ENCODE measurements around the gene VCL.

VCL gene

DNA sequence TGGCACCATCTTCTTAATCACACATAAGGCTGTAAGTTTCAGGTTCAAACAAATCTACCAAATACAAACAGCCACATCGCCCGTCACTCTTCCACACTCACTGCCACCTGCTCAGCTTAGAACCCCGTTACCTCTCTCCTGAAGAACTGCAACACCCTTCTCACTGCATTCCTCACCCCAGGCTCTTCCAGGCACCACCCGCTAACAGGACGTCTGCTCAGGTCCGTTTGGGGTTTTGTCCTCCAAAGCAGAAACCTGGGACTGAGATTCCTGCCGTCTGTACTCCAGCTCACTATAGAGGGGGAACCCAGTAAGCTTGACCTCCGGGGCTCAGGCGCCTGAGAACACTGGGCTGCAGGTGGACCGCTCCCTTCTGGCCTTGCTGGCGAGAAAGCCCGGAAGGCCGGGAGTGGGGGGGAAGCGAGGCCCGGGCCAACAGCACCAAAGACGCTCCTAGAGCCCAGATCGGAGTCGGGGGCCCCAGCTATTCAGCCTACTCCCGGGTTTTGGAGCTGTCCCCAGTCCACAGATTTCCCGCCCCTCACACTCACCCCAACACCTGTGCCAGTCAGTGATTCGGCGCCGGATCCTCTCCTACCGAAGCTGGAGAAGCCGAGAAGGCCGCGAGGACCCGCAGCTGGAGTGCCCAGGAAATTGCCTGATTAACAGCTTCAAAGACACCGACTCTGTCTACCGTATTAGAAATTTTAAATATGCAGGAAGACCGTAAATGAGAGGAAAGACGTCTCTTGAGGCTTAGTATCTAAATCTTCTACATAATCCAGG, 152.5 kb downstream of the VCL start, which contains the start of gene AP3M1:
Gene AP3M1, minus strand, starts transcription at position 625 of the 786 bp plus-strand sequence. CDS start 12,449 bp downstream, outside the sequence.
- Mint-ChIP-seq H3K4me1 (peaks cover 39% of the 10 kb centered on the region), H3K4me3 (no peak within 1 kb of the TSS), H3K36me3 (ENCODE audit: insufficient read depth) (peaks cover 12% of the 10 kb centered on the region), H3K27ac (ENCODE audit: low read depth) (no peak within 1 kb of the TSS), H3K27me3 (no peaks in the 10 kb centered on the region), H3K9me3 (no peaks in the 10 kb centered on the region)
- DNase-seq (ENCODE audit: low spot score in 2 of 2): peak in 1 of 2 donors; percentile 66
- ATAC-seq (replicated peaks; ENCODE audit: extremely low read depth, poor library complexity, severe bottlenecking): peak; percentile 62

DNA sequence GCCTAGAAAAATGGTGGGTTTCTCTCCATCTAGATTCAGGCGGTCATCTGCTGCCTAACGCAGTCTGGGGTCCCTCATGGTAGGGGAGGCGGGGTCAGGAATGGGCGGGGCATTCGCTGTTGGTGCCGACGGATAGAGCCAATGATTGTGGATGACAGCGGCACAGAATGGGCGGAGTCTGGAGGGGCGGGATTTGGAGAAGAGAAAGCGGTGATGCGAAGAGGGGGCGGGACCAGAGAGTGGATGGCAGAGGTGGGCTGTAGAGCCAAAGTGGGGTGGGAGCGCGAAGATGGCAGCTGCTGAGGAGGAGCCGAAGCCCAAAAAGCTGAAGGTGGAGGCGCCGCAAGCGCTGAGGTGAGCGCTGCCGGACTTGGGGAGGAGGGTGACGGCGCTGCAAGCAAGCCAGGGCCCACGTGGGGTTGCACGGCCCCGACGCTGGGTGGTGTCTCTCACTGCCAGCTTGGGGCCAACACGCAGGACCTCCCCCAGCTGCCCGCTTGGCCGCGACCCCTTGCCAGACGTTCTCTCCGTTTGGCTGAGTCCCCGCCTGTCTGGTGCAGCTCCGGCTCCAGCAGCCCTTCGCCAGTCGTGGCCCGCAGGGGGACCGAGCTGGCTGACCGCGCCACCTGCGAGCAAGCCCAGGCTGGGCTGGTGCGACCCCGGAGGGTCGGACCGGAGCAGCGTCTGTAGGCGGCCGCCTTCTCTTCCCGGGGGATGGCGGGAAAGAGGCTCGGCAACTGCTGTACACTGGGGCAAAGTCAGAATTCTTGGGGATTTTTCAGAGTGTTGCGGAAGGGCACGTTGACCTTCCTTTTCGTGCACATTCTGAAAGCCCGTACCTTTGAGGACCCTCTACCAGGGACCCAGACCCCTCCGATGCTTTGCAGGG, 153.3 kb downstream of the VCL start, which contains the start of gene ADK:
Gene ADK, plus strand, starts transcription at position 232 of the 889 bp plus-strand sequence. Its CDS starts 58 bp downstream, at position 290.
- ATAC-seq (replicated peaks; ENCODE audit: extremely low read depth, poor library complexity, severe bottlenecking) (peak; percentile 92), DNase-seq (ENCODE audit: low spot score in 2 of 2) (peak; percentile 100)
- Mint-ChIP-seq H3K27me3 (no peaks in the 10 kb centered on the region), H3K27ac (ENCODE audit: low read depth) (no peak within 1 kb of the TSS), H3K4me1 (peaks cover 36% of the 10 kb centered on the region), H3K9me3 (no peaks in the 10 kb centered on the region), H3K36me3 (ENCODE audit: insufficient read depth) (peaks cover 10% of the 10 kb centered on the region), H3K4me3 (no peak within 1 kb of the TSS)

DNA sequence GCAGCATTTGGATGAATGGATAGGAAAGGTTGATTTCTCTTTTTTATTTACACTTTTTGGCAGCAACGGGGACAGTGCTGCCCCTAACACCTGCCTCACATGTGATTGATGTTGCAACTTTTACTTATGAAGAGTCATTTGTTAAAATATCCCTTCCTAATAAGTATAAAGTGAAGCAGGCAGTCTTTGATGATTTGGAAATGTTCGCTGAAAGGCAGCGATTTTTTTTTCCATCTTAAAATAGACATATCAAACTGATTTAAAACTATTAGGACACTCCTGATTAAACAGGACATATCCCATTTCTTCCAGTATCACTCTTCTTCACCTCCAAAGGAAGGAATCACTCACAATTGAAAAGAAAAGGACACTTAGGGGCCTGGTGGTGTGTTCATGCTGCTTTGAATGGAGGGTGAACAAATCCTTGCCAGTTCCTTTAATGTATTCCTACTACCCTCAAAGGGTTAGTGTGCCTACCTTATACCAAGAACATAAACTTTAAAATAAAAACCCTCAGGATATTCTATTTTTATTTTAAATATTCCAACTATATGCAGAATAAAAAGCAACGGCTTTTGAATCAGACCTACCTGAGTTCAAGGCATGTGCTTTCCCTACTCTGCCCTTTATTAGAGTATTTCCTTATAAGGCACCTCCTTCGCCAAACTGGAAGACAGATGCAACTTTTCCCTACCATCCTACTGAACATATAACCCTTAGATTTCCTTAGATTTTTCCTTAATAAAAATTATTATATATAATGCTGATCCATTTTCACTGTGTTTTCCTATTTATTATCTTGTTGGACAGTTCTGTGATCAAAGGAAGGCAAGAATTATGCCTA, 154.2 kb downstream of the VCL start:
- Mint-ChIP-seq H3K9me3 (no peaks in the 10 kb centered on the region), H3K27ac (ENCODE audit: low read depth) (no peak overlapping the region), H3K36me3 (ENCODE audit: insufficient read depth) (peaks cover 10% of the 10 kb centered on the region), H3K4me1 (peaks cover 39% of the 10 kb centered on the region), H3K27me3 (no peaks in the 10 kb centered on the region), H3K4me3 (no peak overlapping the region)
- ATAC-seq (replicated peaks; ENCODE audit: extremely low read depth, poor library complexity, severe bottlenecking): no peak
- no peak for DNase-seq (ENCODE audit: low spot score in 2 of 2)

DNA sequence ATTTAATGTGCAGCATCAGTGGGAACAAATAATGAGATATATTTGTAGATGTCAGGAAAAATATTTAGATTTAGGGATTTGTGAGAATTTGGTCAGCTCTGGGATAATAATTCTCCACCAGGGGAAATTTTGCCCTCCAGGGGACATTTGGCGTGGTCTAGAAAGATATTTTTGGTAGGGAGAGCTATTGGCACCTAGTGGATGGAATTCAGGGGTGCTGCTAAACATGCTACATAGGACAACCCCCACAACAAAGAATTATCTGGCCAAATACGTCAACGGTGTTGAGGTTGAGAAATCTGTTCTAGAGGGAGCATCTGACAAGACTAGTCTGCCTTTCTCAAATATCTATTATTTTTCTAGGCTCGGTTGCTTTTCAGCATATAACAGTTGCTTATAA, 155.2 kb downstream of the VCL start:
- Mint-ChIP-seq H3K4me3 (no peak overlapping the region), H3K36me3 (ENCODE audit: insufficient read depth) (peaks cover 4% of the 10 kb centered on the region), H3K4me1 (peaks cover 33% of the 10 kb centered on the region), H3K27ac (ENCODE audit: low read depth) (no peak overlapping the region), H3K27me3 (no peaks in the 10 kb centered on the region), H3K9me3 (no peaks in the 10 kb centered on the region)
- ATAC-seq (replicated peaks; ENCODE audit: extremely low read depth, poor library complexity, severe bottlenecking) (no peak), DNase-seq (ENCODE audit: low spot score in 2 of 2) (no peak)

DNA sequence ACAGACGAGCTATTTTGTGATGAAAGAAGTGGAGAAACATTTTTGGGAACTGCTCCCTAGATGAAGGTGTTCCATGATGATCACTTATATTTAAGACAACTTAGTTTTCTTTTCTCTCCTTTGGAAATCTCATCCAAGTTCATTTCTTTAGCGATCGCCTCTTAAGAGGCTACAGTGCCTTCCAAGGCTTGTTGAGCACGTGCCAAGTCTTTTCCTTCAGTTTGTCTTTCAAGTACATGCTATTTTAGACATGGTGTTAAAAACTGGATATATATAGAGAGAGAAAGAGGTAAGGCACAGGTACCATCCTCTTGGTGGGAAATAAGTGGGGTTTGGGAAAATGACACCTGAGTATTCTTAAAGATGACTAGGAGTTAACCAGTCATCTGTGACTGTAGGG, 155.8 kb downstream of the VCL start:
- Mint-ChIP-seq H3K9me3 (no peaks in the 10 kb centered on the region), H3K4me1 (peaks cover 32% of the 10 kb centered on the region), H3K4me3 (no peak overlapping the region), H3K36me3 (ENCODE audit: insufficient read depth) (peaks cover 2% of the 10 kb centered on the region), H3K27me3 (no peaks in the 10 kb centered on the region), H3K27ac (ENCODE audit: low read depth) (no peak overlapping the region)
- ATAC-seq (replicated peaks; ENCODE audit: extremely low read depth, poor library complexity, severe bottlenecking) (no peak), DNase-seq (ENCODE audit: low spot score in 2 of 2) (no peak)

DNA sequence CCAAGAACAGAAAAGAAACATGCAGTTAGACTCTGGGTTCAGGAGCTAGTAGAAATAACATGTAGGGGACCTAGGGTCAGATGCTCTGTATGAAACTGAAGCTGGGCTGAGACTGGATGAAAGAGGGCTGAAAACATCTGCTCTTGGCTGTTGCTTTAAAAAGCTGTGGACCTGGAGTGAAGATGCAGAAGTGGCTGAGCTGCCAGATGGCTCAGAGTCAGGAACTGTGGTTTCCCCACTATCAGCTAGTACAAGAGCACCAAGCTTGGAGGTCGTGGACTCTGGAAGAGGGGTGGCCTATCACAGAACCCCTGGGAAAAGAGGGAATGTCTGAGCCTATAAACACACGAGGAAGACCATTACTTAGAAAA, 159.0 kb downstream of the VCL start:
- no peak for DNase-seq (ENCODE audit: low spot score in 2 of 2)
- Mint-ChIP-seq H3K27ac (ENCODE audit: low read depth) (no peak overlapping the region), H3K4me1 (peaks cover 32% of the 10 kb centered on the region), H3K4me3 (no peak overlapping the region), H3K27me3 (no peaks in the 10 kb centered on the region), H3K9me3 (no peaks in the 10 kb centered on the region), H3K36me3 (ENCODE audit: insufficient read depth) (no peaks in the 10 kb centered on the region)
- no peak for ATAC-seq (replicated peaks; ENCODE audit: extremely low read depth, poor library complexity, severe bottlenecking)

DNA sequence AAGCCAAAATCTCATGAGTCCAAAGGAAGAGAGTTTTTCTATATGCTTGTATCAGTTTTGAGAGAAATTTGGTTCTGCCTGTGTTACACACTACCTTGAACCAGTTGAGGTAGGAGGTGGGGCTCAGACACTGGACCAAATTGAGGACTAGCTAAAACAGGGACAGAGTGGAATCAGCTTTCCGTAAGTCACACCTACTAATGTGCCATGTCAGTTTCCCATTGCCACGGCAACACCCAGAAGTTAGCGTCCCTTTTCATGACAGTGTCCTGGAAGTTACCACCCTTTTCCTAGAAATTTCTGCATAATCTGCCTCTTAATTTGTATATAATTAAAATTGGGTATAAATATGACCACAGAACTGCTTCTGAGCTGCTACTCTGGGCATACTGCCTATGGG, 162.1 kb downstream of the VCL start:
- H3K27ac Mint-ChIP-seq (ENCODE audit: low read depth): no peak overlapping the region
- ATAC-seq (replicated peaks; ENCODE audit: extremely low read depth, poor library complexity, severe bottlenecking) (no peak), DNase-seq (ENCODE audit: low spot score in 2 of 2) (no peak)
- H3K36me3 Mint-ChIP-seq (ENCODE audit: insufficient read depth): no peaks in the 10 kb centered on the region
- no peaks in the 10 kb centered on the region for H3K27me3 Mint-ChIP-seq
- no peak overlapping the region for H3K4me3 Mint-ChIP-seq
- peaks cover 16% of the 10 kb centered on the region for H3K4me1 Mint-ChIP-seq
- no peaks in the 10 kb centered on the region for H3K9me3 Mint-ChIP-seq

DNA sequence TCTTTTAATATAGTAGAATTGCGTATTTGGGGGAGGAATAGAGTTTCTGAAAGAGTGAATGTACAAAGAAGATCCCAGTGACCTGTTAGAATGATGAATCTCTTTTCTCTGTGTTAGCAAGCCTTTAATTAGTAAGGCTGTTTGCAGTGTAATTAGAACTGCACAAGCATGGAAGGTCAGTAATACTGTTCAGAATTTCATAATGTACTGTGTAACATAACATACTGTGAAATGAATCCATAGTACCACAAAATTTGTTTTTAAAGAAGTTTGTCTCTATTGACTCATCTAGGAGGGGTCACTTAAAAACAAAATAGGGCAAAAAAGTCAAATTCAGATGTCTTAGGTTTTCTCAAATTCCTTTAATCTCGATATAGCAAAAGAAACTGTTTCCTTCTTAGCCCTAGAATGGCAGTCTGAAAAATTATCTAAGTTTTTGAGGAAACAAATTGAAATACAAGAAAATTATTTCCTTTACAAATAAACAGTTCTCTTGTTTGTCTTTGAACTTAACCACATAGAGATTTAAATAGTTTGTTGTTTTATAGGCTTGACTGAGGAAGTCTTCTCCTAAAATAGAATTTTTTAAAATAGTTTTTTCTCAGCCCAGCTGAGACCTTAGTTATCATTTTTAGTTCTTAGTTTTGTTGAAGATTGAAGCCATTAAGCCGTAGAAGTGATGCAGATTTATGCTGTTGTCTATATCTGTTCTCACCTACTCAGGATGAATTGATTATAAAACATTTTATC, 165.6 kb downstream of the VCL start:
- Mint-ChIP-seq H3K4me1 (no peaks in the 10 kb centered on the region), H3K36me3 (ENCODE audit: insufficient read depth) (no peaks in the 10 kb centered on the region), H3K4me3 (no peak overlapping the region), H3K27me3 (no peaks in the 10 kb centered on the region), H3K9me3 (no peaks in the 10 kb centered on the region), H3K27ac (ENCODE audit: low read depth) (no peak overlapping the region)
- DNase-seq (ENCODE audit: low spot score in 2 of 2) (no peak), ATAC-seq (replicated peaks; ENCODE audit: extremely low read depth, poor library complexity, severe bottlenecking) (no peak)

DNA sequence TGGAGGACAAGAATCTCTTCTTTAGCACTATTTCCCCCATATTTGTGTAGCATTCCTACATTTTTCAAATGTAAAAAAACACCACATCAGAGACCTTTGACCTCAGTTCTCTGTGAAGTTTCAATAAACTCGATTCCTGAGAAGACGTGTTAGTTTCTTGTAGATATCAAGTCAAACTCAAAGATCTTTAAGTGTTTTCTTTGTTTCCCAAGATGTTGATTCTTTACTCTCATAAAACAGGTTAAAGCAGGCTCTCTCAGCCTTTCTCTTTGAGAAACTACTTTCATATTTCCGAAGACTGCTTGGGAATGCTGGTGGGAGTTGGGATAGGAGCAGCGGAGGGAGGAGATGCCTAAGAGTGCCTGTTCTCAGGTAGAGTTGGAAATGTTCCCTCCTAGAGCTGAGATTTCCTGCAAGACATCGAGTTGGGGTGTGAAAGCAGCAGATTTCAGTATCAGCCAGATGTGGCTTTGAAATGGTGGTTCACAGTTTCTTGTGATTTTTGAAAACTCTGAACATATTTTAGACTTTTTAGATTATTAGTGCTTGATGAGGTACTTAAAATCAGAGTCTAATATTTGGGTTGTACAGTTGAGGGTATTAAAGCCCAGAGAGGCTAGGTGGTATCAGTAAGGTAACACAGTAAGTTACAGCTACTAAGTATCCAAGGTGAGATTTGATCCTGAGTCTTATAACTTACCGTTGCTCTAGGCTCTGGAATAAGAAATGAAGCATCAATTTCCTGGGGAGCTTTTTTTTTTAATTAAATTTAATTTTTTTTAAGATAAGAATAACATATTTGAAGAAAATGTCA, 167.0 kb downstream of the VCL start:
- Mint-ChIP-seq H3K27ac (ENCODE audit: low read depth) (no peak overlapping the region), H3K27me3 (no peaks in the 10 kb centered on the region), H3K9me3 (no peaks in the 10 kb centered on the region), H3K36me3 (ENCODE audit: insufficient read depth) (no peaks in the 10 kb centered on the region), H3K4me3 (no peak overlapping the region), H3K4me1 (no peaks in the 10 kb centered on the region)
- ATAC-seq (replicated peaks; ENCODE audit: extremely low read depth, poor library complexity, severe bottlenecking) (no peak), DNase-seq (ENCODE audit: low spot score in 2 of 2) (no peak)

DNA sequence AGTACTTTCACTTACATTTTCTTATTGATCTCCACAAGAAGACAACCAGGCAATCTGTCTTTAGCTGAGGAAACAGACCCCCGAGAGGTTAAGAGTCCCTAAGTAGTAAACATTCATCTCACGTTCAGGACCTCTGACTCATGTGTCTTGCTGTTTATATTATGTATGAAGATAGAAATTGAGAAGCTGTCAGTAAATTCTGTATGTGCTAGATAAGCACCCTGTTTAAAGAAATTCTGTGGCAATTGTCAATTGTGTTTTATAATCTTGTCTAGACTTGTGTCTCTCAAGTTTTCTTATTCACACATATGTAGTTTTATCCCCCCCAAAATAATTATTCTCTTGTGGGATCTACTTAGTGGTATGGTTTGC, 167.6 kb downstream of the VCL start:
- Mint-ChIP-seq H3K36me3 (ENCODE audit: insufficient read depth) (no peaks in the 10 kb centered on the region), H3K27me3 (no peaks in the 10 kb centered on the region), H3K4me3 (no peak overlapping the region), H3K9me3 (no peaks in the 10 kb centered on the region), H3K27ac (ENCODE audit: low read depth) (no peak overlapping the region), H3K4me1 (no peaks in the 10 kb centered on the region)
- ATAC-seq (replicated peaks; ENCODE audit: extremely low read depth, poor library complexity, severe bottlenecking) (no peak), DNase-seq (ENCODE audit: low spot score in 2 of 2) (no peak)

DNA sequence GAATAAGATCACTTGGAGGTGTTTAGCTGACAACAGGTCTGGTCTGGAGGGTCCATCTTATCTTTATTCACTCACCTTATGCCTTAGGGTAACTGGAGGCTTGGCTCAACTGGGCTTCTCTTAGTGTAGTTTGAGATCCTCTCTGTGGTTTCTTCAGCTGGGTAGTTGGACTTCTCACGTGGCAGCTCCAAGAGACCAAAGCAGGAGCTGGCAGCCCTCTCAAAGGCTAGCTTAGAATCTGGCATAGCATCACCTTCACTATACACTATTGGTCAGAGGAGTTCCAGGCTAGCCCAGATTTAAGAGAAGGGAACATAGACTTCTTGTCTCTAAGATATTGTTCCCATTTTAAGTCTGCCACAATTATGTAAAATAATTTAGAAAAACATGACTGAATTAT, 169.5 kb downstream of the VCL start:
- H3K4me1 Mint-ChIP-seq: no peaks in the 10 kb centered on the region
- no peak for ATAC-seq (replicated peaks; ENCODE audit: extremely low read depth, poor library complexity, severe bottlenecking)
- no peak overlapping the region for H3K4me3 Mint-ChIP-seq

More for the DNA sequence above, 169.5 kb downstream of the VCL start:
- no peaks in the 10 kb centered on the region for H3K27me3 Mint-ChIP-seq
- no peaks in the 10 kb centered on the region for H3K9me3 Mint-ChIP-seq
- no peak for DNase-seq (ENCODE audit: low spot score in 2 of 2)
- H3K36me3 Mint-ChIP-seq (ENCODE audit: insufficient read depth): no peaks in the 10 kb centered on the region
- no peak overlapping the region for H3K27ac Mint-ChIP-seq (ENCODE audit: low read depth)
